ENCODE data around the gene RANBP17.

The RANBP17 gene

DNA sequence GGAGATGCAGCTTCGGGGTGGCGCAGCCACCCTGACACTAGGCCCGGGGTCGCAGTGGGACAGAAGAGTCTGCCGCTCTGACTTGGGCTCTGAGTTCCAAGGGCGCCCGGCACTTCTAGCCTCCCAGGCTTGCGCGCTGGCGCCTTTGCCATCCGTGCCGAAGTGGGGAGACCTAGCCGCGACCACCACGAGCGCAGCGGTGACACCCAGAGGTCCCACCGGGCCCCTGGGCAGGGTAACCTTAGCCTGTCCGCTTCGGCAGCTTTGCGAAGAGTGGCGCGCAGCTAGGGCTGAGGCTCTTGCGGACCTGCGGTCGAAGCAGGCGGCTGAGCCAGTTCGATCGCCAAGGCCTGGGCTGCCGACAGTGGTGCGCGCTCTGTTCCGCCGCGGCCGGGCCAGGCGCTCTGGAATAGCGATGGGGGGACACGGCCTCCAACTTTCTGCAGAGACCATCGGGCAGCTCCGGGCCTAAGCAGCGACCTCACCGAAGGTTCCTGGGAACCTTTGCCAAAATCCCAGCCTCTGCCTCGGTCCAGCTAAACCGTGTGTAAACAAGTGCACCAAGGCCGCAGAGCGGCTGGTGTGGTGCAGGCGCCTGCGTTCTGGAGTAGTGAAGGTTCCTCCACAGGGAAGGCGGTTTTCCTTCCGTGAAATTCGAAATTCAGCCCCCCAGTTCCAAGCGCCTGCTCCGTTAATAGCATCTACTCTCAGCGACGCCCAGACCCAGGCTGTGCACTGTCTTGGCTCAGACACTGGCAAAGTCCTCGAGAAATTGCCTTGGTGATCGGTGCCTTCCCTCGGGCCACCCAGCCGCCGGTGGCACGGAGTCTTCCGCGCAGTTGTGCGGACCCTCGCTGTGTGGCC is 454.7 kb downstream of the RANBP17 start:
- DNase-seq (ENCODE audit: low read depth, low spot score), result no peak

DNA sequence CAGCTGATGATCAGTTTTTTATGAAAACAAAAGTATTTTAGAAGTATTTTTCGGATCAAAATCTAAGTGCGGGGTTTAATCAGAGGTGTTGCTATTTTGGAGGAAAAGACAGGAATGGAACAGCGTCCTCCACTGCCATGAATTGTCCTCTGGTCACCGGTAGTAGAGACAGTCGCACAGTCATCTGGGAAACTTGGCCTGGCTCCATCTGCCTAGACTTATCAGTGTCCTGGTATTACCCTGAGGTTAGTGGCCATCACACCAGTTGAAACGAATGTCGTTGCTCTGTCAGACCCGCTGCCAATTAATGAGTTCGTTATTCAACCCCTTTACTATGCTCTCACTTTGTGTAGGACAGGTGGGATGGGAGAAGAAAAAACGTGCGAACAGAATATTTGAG is 455.4 kb downstream of the RANBP17 start:
- DNase-seq (ENCODE audit: low read depth, low spot score), result no peak

DNA sequence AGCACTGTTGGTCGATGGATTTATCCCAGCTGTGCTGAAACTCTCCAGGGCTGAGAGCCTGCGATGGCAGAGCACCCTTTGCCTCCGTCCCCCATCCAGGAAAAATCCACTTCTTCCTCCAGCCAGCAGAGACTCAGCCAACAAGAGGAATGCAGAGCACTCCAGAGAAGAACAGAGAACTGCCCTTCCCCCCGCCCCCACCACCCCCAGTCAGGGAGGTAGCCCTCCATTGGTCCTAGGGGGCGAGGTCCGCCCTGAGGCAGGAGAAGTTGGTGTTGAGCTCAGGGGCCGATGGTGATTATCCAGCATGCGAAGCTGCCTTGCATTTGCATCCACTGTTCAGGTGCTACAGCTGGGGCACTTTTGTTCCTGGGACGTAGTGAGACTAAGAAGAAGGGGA is 456.2 kb downstream of the RANBP17 start:
- no peak for DNase-seq (ENCODE audit: low read depth, low spot score)

DNA sequence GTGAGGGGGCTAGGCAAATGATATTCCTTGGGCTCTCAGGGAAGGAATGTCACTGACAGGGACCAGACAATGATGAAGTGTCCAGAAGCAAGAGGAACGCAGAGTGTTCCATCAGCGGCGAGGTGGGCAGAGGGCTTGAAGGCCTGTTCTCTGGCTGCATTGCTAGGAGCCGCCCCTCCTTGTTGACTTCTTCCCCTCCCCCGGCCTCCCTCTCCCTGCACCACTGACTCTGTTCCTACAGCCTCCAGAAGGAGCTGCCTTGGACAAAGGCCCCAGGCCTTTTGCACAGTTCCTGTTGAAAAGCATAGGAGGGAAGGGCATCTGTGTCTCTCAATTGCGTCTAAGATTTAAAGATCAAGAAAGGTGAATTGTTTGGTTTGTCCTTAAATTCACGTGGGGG is 459.6 kb downstream of the RANBP17 start:
- no peak for DNase-seq (ENCODE audit: low read depth, low spot score)

DNA sequence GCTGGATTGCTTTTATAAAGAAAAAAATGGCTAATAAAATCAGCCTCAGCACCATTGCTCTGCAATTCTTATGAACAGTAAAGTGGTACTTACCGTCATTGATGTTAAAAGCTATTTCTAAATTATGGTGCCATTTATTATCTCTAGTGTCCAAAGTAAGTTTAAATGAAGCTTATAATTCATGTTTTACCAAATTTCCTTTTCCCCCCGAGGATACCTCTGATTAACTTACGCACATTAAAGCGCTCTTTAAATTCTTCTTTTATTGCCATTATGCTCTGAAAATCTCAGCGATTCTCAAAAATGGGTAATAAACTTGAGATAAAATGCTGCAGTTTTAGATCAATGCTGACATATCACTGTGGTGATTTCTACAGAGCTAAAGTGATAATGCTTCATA is 460.7 kb downstream of the RANBP17 start:
- no peak for DNase-seq (ENCODE audit: low read depth, low spot score)

DNA sequence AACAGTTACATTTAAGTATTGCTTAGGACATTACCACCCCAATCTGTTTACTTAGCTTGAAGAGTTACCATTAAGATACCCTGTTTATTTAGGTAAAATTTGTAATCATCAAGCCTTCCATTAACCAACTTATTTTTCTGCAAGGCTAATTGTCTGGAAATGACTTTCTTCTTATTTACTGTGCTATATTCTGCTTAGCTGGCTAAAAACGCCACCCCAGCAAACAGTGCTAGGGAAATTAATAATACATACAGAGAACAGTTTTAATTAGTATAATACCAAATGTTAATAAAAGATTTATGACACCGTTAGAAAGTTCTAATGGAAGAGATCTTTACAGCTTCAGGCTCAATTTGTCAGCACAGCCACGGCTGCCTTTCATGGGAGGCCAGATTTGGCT is 461.2 kb downstream of the RANBP17 start:
- DNase-seq (ENCODE audit: low read depth, low spot score), result no peak

DNA sequence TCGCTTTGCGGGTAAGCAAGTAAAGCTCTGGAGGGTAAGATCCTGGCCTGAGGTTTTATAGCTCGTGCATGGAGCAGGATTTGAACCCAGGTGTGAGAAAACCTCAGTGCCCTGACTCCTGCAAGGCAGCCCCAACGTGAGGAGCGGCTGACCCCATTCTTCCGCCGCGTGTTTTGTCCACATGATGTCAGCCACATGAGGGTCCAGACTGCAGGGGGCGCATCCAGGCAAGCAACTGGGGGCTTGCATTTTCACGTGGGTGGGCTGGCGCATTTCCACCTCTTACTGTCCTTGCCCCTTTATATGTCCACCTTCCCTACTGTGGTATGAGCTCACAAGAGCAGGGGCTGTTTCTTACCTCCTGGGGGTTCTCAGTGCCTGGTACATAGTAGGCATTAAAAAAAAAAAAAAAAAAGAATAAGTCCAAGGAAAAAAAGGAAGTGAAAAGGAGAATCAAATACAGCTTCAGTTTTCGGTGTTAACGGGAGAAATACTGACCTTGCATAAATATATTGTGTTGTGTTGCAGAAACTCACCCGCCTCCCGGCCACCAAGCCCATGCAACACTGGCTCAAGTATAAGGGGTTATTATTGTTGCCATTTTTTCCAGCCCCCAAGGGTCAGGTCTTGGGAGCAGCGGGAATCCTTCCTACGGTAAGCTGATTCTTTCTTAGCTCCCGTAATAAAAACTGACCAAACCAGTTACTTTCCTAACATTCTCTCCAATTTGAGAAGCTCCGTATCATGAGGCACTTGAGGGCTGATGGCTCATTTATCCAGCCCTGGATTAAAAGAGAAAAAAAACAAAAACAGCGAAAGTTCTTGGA is 462.2 kb downstream of the RANBP17 start:
- no peak for DNase-seq (ENCODE audit: low read depth, low spot score)

DNA sequence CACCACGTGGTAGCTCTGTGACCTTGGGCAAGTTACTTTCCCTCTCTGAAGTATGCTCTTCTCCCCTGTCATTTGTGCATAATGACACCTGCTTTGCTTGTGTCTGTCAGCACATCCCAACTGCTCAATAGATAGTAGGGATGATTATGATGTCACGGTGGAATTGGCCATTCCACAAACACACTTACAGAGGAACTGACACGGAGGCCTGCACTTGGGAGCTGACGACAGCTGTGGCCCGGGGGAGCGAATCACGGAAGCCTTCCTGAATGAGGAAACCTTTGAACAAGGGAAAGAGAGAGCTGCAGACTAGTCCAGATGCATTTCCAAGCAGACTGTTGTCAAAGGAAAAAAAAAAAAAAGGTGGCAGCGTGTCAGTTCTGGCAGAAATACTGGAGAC is 468.2 kb downstream of the RANBP17 start:
- no peak for DNase-seq (ENCODE audit: low read depth, low spot score)

DNA sequence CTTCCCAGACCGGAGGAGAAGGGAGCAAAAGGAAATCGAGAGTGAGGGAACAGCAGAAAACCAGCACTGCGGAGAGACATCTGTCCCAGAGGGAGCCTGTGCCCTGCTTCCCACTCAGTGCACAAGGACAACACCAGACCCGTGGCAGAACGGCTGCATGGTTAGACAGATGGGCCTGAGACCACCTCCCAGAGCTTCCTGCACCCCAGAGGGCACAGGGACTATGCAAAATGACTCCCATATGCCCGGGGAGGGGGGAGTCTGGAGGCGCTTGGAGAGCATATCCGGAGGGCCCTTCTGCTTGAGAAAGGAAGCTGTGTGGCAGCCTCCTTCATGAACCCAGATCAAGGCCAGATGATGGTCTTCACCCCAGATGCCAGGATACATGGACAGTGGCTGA is 473.8 kb downstream of the RANBP17 start:
- DNase-seq (ENCODE audit: low read depth, low spot score), result no peak

DNA sequence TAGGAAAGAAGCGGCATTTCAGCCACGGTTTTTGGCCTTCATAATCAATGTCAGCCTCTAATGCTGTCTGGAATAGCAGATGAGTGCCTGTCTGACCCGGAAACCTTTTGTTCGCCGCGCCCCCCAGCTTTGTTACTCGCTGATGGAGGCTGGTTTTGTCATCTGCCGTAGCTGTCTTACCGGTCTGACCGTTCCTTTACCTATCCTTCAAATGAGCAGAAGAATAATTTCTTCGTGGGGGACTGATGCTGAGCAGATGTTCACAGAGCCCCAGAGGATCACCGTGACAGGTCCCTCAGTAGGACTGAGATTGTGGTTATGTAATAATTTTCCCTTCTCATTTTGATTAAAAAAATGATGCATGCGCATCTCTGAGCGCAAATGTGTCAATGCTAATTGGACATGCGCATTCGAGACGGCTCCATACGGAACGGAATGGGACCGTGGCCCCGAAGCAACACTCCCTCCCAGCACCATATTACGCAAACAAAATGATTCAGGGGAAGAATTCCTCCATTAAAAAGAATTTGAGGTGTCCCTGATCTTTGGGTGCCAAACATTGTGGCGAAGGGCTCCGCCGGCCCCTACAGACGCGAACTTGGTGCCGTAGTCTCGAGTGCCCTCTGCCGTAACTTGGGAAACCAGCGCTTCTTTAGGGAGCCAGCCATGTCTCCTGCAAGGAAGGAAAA is 474.8 kb downstream of the RANBP17 start:
- no peak for DNase-seq (ENCODE audit: low read depth, low spot score)

DNA sequence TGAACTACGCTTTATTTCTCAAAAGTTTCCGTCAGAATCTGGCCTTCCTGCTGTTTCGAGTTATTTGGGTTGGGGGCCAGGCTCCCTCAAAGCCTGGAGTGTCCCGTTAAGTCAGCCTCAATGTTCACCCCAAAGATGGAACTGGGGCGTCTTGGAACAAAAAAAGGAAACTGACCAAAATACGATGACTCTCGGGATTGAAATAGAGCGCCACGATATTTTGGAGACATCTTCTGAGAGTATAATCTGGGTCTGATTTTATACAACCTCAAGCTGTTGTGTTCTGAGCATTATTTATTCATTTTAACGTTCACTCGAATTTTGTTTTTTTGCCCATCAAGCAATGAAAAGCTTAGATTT is 475.4 kb downstream of the RANBP17 start:
- DNase-seq (ENCODE audit: low read depth, low spot score), result no peak

DNA sequence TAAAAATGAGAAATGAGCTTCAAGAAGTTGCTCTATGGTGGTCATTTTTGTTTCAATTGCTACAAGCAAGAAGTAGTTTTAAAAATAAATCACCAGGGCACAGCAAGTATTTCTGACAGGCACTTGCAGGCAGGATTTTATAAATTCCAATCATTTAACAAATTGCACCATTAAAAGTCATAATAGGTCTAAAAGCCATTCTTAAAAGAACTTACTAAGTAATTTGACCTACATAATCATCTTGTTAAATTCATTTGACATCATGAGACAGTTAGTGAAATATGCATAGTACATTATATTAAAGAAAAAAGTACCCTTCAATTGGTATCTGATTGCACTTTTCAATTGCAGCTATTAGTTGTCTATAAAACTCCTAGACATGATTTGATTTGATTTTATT is 478.2 kb downstream of the RANBP17 start:
- DNase-seq (ENCODE audit: low read depth, low spot score), result no peak

DNA sequence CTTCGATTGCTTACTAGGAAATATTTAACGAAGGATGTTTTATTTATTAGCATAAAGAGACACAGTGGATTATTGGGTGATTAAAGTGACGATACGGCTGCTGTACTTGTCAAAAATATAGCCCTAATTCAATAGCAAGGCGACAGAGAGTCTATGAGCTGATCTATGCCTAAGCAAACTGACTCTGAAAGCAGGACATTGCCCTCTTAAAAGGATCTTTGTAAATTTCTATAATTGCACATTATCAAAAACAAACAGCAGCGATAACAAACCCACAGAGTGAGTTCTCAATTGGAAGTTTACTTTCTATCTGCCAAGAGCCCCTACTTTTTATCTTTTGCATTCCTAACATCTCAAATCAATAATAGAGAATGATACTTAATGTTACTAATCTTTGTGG is 478.7 kb downstream of the RANBP17 start:
- DNase-seq (ENCODE audit: low read depth, low spot score), result no peak

DNA sequence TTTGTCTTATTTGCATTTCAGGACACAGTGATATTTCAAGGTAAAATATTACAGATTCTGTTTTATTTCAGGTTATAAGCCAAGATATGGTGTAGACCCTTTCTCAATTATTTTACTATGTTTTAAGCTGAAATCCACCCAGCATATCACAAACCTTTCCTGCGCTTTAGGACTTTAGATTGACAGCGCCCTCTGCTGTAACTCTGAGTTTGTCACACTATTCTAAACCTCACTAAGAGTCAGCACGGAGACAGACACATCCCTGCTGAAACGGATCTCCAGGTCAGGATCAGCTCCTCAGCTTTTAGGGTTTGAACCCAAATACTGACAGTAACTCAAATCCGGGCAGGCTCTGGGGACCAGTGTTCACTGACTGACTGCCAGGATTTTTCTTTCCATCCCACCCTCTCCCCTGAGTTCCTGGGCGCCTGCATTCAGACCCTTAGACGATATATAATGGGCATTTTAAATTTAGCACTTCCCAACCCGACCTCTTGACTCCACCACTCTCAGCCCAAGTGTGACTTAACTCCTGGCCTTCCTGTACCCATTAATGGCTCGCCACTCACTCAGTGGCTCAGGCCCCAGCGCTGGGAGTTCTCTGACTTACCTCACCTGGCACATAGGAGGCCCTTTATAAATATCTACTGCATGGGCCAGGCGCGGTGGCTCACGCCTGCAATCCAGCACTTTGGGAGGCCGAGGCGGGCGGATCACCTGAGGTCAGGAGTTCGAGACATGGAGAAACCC is 480.7 kb downstream of the RANBP17 start:
- no peak for DNase-seq (ENCODE audit: low read depth, low spot score)

DNA sequence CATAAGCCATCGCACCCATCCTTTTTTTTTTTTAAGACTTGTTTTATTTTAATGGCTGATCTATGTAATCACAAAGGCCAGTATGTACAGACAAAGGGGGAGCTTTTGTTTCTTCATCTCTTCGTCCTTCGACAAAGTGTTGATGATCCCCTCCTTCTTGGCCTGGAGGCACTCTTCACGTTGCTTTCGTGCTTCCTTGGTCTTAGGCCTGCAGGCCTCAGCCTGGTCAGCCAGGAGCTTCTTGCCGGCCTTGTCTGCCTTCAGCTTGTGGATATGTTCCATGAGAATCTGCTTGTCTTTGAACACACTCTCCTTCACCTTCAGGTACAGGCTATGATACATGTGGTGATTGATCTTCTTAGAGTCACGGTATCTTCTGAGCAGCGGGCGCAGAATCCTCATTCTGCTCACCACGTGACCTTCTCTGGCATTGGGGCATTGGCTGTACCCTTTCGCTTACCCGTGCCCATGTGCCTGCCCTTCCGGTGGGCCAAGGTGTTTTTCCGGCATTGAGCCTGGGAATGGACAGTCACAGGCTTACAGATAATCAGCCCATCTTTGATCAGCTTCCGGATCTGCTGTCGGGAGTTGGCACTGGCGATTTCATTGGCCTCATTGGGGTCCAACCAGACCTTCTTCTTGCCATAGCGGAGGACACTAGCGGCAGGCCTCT is 483.3 kb downstream of the RANBP17 start:
- DNase-seq (ENCODE audit: low read depth, low spot score), result no peak
